HG03025 (cell line): Measurements from ENCODE around the gene PADI4.

Source experiments
- ATAC-seq: cut with Tn5 transposase; IDR thresholded peaks from one replicate; pipeline ENCODE4 v1.9.1; 2021; ENCODE audit warnings: mild to moderate bottlenecking, moderate library complexity; ENCODE audit not compliant: unreplicated experiment, low FRiP score

The PADI4 gene

DNA sequence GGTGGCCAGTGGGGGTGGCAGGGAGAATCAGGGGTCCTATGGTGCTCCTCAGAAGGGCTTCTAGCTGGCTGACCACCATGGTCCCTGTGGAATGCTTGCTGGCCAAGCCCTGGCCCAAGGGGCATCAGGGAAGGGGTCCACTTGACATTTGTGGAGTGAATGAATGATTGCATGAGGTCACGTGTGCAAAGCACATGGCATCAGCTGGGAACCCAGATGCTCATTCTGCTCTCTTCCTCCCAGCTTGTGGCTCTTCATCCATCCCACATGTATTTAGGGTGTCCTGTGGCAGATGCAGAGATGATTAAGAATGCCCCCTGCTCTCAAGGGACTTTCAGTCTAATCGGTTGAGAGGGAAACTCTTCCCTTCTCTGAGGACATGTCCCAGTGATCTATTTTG lies 27.1 kb upstream of the PADI4 start:
- ATAC-seq = no peak

DNA sequence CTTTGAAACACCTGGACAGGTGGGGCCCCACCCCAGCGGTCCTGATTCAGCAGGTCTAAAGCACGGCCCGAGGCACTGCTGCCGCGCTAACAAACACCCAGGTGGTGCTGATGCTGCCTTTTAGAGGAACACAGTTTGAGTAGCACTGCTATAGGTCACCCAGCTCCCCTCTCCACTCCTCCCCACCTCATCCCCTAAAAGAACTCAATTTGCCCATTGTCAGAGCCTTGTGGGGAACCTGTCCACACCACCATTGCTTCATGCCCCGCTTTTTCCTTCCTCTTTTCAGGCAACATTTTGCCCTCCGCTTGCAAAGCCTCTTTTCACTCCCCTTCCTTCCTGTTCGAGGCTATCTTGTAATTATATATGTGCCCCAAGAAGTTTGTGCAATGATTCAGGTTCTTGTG lies 26.2 kb upstream of the PADI4 start:
- no peak for ATAC-seq

DNA sequence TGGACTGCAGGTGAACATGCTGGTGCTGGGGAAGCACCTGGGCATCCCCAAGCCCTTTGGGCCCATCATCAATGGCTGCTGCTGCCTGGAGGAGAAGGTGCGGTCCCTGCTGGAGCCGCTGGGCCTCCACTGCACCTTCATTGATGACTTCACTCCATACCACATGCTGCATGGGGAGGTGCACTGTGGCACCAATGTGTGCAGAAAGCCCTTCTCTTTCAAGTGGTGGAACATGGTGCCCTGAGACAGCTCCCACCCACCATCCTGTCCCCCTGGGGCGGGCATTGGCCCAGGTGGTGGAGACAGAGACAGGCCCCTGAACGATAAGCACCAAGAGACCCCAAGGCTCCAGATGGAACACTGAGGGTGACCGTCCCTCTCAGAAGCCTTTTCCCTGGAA lies 25.2 kb upstream of the PADI4 start:
- no peak for ATAC-seq

DNA sequence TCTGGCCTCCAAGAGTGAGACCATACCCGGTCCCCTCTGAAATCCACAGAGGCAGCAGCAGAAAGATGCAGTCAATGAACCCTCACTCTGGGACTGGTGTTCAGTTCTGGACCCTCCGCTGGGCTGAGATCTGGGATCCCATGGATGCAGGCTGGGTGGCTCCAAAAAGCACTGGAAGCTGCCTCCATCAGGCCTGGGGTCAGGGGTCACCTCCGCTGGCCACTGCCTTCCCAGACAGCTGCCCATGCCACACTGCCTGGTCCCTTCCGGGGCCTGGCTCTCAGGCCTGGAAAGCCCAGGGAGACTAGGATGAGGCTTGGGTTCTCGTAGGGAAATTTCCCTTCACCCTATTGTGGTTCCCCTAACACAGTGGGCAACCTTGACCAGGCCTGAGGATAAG lies 21.4 kb upstream of the PADI4 start:
- no peak for ATAC-seq

DNA sequence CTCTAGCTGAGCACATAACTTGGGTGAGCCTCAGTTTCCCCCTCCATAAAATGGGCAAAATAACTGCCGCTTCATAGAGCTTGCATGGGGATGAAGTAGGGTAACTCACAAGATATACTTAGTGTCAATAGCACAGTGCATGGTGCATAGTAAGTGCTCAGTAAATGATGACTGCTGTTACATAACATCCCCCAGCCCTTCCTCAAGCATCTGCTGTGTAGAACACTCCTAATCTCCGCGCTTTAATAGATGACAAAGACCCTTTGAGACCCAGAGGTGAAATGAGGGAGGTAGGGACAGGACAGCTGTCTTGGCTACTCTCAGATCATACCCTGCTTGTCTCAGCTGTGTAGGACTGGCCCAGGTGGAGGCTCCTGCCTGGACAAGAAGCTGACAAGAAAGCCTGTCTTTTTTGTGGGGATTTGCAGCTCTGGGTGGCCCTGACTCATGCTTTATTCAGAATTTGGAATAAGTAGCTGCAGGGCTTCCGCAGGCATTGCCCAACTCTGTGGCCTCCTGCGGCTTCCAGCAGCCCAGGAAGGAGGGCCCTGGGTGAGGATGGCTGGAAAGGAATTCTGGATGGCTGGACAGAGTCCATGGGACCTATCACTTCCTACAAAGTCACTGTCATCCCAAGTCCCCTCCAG lies 20.7 kb upstream of the PADI4 start:
- no peak for ATAC-seq

DNA sequence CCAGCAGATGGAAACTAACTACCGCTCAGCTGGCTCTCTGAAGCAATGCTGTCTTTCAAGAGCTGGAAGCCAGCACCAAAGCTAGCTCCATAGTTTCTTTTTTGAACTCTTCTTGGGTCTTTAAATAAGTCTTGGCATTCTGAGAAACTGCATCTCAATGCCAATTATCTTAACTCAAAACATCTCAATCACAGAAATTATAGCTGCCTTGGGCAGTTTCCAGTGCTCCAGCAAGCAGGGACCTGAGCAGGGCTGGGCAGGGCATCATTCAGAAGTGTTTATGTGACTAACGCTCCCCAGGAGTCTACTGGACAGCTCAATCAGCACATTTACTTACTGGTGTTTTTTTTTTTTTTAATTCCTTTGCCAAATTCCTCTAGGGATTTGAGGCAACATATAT lies 18.3 kb upstream of the PADI4 start:
- no peak for ATAC-seq

DNA sequence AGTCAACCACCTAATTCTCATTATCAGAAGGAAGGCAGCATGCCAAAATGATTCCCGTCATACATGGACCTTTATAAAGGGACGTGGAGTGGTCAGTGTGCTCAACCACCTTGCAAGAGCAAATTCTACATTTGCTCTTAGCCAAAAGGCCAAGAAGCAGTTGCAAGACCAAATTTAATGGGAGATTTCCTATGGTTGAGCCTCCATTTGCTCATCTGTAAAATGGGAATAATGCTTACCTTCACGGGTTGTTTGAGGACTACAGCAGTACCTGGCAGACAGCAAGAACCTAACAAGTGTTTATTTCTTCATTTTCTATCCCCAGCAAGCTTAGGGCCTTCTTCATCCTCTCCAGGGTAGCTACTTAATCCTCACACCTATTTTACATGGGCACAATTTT lies 17.4 kb upstream of the PADI4 start:
- no peak for ATAC-seq

DNA sequence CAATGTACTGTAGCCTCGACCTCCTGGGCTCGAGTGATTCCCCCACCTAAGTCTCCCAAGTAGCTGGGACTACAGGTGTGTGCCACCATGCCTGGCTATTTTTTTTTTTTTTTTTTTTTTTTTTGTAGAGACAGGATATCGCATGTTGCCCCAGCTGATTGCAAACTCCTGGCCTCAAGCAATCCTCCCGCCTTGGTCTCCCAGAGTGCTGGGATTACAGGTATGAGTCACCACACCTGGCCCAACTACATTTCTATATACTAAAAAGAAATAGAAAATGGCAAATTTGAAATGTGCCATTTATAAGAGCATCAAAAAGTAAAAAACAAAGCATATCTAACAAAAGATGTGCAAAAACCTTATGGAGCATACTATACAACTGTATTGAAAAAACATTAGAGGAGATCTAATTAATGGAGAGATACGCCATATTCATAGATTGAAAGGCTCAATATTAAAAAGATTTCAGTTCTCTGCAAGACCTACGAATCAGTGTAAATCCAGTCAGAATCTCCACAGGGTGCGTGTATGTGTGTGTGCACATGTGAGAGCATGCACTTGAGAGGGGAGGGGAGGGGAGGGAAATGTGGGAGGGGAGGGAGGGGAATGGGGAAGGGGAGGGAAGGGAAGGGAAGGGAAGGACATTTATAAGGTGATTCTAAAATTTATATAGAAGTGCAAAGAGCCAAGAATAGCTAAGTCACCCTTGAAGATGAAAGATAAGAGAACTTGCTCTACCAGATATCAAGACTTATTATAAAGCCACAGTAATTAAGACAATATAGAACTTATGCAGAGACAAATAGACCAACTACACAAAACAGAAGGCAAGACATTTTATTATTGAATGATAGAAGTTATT lies 15.5 kb upstream of the PADI4 start:
- no peak for ATAC-seq

DNA sequence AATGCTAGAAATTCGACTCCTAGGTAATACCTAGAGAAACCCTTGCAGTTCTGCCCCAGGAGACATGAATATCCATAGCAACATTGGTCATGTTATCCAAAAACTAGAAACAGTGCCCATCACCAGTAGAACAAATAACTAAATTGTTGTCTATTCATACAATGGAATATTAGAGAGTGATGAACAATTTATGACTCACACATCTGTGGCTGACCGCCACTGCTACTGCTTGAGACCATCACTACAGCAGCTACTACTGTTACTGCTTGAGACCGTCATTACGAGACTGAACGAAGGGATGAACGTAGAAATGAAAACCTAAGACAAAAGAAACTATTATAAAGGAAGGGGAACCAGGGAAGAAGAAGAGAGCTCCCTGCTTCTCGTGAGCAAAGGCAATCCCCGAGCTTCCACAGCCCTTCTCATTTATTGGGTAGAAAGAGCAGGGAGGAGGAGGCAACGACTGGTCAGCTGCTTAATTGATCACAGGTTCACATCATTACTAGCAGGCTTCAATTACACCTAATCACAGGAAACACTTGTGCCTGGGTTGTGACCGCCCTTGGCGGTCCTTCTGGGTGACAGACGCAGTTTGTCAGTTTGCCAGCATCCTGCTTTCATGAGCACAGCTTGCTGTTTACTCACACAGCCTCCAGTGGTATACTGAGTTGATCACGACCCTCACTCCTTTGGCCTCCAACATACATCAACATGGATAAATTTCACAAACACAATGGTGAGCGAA lies 14.1 kb upstream of the PADI4 start:
- ATAC-seq = no peak

DNA sequence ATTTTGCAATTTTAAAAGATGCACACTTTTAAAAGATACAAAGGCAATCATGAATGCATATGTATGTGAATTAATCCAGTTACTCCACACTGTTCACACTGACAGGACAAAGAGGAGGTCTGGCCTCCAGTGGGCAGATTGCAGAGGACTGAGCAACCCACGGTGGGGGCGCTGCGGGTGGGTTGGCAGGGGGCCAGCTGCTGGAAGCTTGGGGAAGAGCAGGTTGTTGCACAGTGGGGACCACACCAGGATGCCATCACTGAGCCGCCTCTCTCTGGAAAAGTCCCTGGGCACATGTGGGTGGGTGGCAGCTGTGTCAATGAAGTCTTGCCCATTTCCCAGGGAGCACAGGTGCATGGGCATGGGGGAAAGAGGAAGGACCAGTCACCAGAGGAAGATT lies 12.7 kb upstream of the PADI4 start:
- no peak for ATAC-seq

DNA sequence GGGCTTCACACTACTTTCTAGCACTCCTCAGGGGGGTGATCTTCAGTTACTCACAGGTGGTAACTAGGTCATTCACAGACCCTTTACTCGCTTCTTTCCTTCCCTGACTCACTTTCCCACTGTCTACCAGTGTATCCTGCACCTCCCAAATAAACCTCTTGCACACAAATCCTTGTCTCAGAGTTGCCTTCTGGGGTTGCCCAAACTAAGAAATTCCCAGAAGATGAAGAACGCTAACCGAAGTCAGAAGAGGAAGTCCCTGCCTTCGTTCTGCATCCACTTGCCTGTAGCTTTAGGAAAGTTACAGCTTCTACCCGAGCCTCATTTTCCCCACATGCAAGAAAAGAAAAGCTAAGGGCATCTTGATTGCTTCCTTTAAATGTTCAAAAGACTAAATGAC lies 11.9 kb upstream of the PADI4 start:
- ATAC-seq = no peak

DNA sequence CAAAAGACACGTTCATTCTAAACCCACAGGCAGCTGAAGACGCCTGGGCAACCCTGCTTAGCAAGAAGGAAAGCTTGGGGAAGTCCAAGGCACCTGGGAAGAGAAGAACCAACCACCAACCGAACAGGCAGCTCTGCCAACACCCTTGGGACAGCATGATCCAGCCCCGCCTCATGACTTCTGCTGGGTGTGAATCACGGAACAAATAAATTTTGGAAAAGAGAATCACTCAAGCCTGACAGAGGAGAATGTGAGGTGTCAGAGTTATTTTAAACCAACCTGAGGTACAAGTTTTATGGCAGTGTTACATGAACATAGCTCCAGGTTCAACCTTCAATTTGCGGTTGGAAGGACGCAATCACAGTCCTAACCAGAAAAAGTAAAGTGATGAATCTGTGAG lies 10.0 kb upstream of the PADI4 start:
- no peak for ATAC-seq

DNA sequence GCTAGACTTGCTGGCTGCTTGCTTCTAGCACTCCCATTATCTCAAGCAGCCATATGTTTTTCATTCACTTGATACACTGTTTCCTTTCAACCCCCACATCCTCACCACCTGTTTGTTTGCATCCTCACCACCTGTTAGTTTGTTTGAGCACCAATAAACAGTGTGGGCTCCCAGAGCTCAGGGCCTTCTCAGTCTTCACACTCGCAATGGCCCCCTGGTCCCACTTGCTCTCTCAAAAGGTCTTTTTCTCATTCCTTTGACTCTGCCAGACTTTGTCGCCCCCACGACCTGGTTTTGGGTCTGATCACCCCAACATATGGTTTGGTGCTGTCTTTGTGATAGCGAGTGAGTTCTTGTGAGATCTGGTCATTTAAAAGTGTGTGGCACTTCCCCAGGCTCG lies 6.2 kb upstream of the PADI4 start:
- ATAC-seq = no peak

DNA sequence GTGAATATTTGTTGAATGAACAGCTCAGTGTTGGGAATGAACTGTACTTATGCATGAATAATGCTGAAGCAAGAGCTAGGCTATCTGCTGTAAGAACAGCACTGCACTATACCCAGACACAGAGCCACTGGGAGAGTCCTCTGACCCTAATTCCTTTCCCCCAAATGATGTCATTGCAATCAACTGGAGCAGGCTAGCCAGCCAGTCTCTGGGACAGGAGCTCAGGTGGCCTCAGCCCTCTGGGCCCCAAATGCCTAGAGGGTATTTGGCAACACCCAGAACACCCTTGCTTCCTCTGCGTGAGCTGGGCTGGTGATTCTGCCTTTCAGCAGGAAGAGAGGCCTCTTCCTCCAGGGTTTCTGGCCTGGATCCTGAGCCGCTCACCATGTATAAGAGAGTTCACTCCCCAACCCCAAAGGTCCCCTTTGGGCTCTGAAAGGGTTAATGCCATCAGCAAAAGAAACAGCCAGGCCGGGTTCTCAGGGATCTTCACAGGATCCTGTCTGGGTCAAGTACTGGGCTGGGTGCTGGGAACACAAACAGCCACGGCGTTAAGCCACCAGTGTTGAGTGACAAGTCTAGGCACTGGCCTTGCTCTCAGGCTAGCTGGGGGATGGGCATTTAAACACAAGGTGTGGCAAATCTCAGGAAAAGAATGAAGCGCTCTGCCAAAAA lies 3.7 kb upstream of the PADI4 start:
- no peak for ATAC-seq

DNA sequence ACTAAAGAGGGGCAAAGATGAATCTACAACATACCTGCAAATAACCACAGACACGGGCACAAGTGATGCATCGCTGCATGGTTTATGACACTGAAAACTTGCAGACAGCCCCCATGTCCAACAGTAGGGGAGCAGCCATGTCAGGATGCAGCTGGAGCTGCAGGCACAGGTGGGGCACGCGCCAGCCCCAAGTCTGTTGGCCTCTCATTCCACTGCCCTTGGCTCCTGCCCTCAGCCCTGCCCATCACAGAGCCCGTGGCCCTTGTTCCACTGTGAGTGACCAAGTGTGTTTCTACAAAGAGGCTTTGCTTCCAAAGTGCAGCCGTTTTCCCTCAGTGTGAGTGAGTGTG lies 3.2 kb upstream of the PADI4 start:
- no peak for ATAC-seq

DNA sequence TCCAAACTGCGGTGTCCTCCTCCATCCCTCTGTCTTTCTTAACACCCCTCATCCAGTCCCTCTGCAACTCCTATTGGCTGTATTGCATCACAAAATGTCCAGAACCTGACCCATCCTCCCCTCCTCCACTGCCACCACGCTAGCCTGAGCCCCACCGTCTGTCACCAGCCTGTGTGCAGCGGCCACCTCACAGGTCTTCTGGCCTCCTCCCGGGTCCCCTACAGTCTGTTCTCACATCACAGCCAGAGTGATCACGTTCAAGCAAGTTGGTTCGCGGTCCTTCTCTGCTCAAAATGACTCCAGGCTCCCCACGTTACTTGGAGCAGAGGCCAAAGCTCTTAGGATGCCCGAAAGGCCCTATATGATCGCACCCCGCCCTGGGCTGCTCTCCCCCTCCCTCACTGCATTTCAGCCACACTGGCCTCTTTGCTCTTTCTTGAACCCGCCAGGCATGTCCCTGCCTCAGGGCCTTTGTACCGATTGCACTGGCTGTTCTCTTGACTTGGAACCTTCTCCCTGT lies 2.4 kb upstream of the PADI4 start:
- no peak for ATAC-seq

DNA sequence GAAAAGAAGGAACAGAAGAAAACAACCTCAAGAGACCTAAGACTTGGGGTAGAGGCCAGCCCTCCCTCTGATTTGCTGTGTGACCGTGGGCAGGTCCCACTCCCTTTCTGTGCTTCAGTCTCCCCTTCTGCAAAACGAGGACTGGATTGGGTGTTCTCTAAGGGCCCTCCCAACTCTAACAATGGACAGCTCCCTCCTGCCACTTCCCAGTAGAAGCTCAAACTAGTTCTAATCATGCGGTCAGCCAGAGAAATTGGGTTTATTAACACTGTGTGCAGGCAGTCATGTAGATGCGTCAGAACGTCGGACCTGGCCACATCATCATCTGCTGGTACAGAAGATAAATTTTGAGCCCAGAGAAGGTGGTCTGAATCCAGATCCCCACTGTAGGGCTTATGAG lies 1.6 kb upstream of the PADI4 start:
- ATAC-seq = no peak

DNA sequence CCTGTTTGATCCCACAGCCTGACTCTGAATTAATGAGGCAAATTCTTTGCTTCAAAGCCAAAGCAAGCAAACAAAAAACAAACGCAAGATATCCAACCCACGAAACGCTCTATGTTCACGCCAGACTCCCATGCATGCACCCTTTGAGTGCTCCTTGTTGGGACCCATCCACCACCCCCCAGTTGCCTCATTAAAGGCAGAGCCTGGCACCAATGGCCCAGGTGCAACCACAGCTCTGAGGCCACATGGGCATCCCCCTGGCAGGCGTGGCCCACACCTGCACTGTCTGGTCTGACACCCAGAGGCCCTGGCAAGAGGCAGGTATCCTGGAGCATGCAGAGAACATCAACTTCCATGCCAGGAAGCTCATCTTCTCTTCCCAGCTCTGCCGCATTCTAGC lies 1.1 kb upstream of the PADI4 start:
- ATAC-seq = no peak

DNA sequence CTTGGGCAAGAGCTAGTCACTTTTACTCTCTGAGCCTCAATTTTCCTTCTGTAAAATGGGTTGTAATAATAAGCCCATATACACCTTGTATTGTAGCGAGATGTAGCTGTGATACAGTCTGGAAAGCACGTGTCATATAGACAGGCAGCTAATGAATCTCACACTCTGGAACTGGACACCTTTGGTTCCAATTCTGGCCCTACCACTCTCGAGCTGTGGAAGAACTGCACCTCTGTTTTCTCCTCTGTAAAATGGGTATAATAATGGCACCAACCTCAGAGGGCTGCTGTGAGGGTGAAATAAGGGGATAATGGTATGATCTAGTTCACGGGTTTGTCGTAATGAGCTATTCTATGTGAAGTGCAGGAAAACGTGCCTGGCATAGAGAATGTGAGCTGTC lies 668 bp upstream of the PADI4 start:
- no peak for ATAC-seq

DNA sequence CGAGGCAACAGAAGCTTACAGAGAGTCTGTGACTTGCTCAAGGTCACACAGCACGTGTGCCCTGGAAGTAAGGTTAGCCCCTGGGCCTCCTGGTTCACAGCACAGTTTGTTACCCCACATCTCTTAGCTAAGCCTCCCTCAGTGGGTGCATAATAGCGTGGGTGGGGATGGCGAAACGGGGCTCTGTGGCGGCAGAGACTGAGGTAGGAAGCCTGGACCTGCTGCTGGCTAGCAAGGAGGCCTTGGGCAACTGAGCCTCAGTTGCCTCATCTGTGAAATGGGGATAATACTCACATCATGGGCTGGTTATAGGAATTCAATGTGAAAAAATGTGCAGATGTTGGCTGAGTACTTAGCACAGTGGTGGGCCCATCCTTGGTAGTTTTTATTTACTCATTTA lies 596 bp downstream of the PADI4 start:
- no peak for ATAC-seq
